Subcutaneous abdominal adipose tissue (tissue), 5 donors: ENCODE data around the gene CNTNAP5.

Source experiments
- H3K27ac ChIP-seq: one replicate; pipeline ENCODE4 v1.7.0; 2013; ENCODE audit warnings: low read depth, mild to moderate bottlenecking, inconsistent platforms, low read length, moderate library complexity
- H3K27me3 ChIP-seq, 5 donors: one replicate each; pipeline ENCODE4 v1.7.0; 2013; ENCODE audit warnings: low read length in 5 of 5, inconsistent platforms in 1 of 5; ENCODE audit not compliant: control insufficient read depth in 5 of 5, insufficient read depth in 4 of 5
- H3K36me3 ChIP-seq, 5 donors: one replicate each; pipeline ENCODE4 v1.7.0; 2013; ENCODE audit warnings: low read length in 5 of 5; ENCODE audit not compliant: control insufficient read depth in 5 of 5, insufficient read depth in 5 of 5
- H3K4me1 ChIP-seq, 5 donors: one replicate each; pipeline ENCODE4 v1.7.0; 2013; ENCODE audit warnings: low read length in 5 of 5, mild to moderate bottlenecking in 3 of 5, moderate library complexity in 1 of 5; ENCODE audit not compliant: control insufficient read depth in 5 of 5, insufficient read depth in 5 of 5
- H3K4me3 ChIP-seq, 5 donors: one replicate each; pipeline ENCODE4 v1.7.0; 2013; ENCODE audit warnings: low read length in 5 of 5, low read depth in 1 of 5
- H3K9ac ChIP-seq, 5 donors: one replicate each; pipeline ENCODE4 v1.7.0; 2013; ENCODE audit warnings: low read length in 5 of 5, mild to moderate bottlenecking in 4 of 5, moderate library complexity in 3 of 5
- H3K9me3 ChIP-seq, 5 donors: one replicate each; pipeline ENCODE4 v1.7.0; 2013; ENCODE audit warnings: low read length in 5 of 5; ENCODE audit not compliant: control insufficient read depth in 5 of 5
- donor health status: healthy.
- donor health status: healthy.
- donor health status: healthy.
- donor health status: healthy.
- donor health status: healthy.

The CNTNAP5 gene

GRCh38 chr2:124838406-124838805, 813.3 kb downstream of the CNTNAP5 start:
- Histone ChIP-seq H3K27me3 (no peaks in the 10 kb centered on the region), H3K9ac (no peak overlapping the region), H3K36me3 (no peaks in the 10 kb centered on the region), H3K4me3 (no peak overlapping the region), H3K9me3 (peaks cover 0 to 4% (median 0%) of the 10 kb centered on the region in 5 donors), H3K4me1 (no peaks in the 10 kb centered on the region), H3K27ac (no peak overlapping the region)

- Histone ChIP-seq H3K27ac (no peak overlapping the region), H3K27me3 (no peaks in the 10 kb centered on the region), H3K9me3 (no peaks in the 10 kb centered on the region), H3K4me1 (peaks cover 0 to 4% (median 0%) of the 10 kb centered on the region in 5 donors), H3K36me3 (no peaks in the 10 kb centered on the region), H3K4me3 (no peak overlapping the region), H3K9ac (no peak overlapping the region)
Observed at GRCh38 chr2:124867247-124867646, 842.2 kb downstream of the CNTNAP5 start.

- Histone ChIP-seq H3K4me3 (no peak overlapping the region), H3K9ac (no peak overlapping the region), H3K4me1 (no peaks in the 10 kb centered on the region), H3K27me3 (no peaks in the 10 kb centered on the region), H3K27ac (no peak overlapping the region), H3K36me3 (no peaks in the 10 kb centered on the region), H3K9me3 (no peaks in the 10 kb centered on the region)
Observed at GRCh38 chr2:124874219-124874618, 849.1 kb downstream of the CNTNAP5 start.

- no peak overlapping the region for H3K9ac ChIP-seq
- no peaks in the 10 kb centered on the region for H3K36me3 ChIP-seq
- H3K4me1 ChIP-seq, result no peaks in the 10 kb centered on the region
- H3K4me3 ChIP-seq, result no peak overlapping the region
- no peaks in the 10 kb centered on the region for H3K9me3 ChIP-seq
- H3K27me3 ChIP-seq, result no peaks in the 10 kb centered on the region
- no peak overlapping the region for H3K27ac ChIP-seq
Observed at GRCh38 chr2:124874676-124875075, 849.6 kb downstream of the CNTNAP5 start.

GRCh38 chr2:124875627-124876244, 850.6 kb downstream of the CNTNAP5 start:
- no peak overlapping the region for H3K27ac ChIP-seq
- no peak overlapping the region for H3K9ac ChIP-seq
- H3K36me3 ChIP-seq, result no peaks in the 10 kb centered on the region
- no peaks in the 10 kb centered on the region for H3K27me3 ChIP-seq
- no peak overlapping the region for H3K4me3 ChIP-seq
- H3K4me1 ChIP-seq, result no peaks in the 10 kb centered on the region
- no peaks in the 10 kb centered on the region for H3K9me3 ChIP-seq

- H3K4me3 ChIP-seq, result no peak overlapping the region
- H3K27me3 ChIP-seq, result no peaks in the 10 kb centered on the region
- no peaks in the 10 kb centered on the region for H3K4me1 ChIP-seq
- no peaks in the 10 kb centered on the region for H3K9me3 ChIP-seq
- H3K9ac ChIP-seq, result no peak overlapping the region
- no peaks in the 10 kb centered on the region for H3K36me3 ChIP-seq
- no peak overlapping the region for H3K27ac ChIP-seq
Observed at GRCh38 chr2:124877141-124877577, 852.1 kb downstream of the CNTNAP5 start.

- Histone ChIP-seq H3K27me3 (no peaks in the 10 kb centered on the region), H3K9ac (no peak overlapping the region), H3K36me3 (no peaks in the 10 kb centered on the region), H3K4me3 (no peak overlapping the region), H3K4me1 (no peaks in the 10 kb centered on the region), H3K27ac (no peak overlapping the region), H3K9me3 (peaks cover 0 to 6% (median 0%) of the 10 kb centered on the region in 5 donors)
Observed at GRCh38 chr2:124879640-124880039, 854.6 kb downstream of the CNTNAP5 start.

- H3K27ac ChIP-seq, result no peak overlapping the region
- no peaks in the 10 kb centered on the region for H3K4me1 ChIP-seq
- H3K9ac ChIP-seq, result no peak overlapping the region
- no peaks in the 10 kb centered on the region for H3K36me3 ChIP-seq
- H3K9me3 ChIP-seq, result peaks cover 0 to 10% (median 0%) of the 10 kb centered on the region in 5 donors
- H3K4me3 ChIP-seq, result no peak overlapping the region
- H3K27me3 ChIP-seq, result no peaks in the 10 kb centered on the region
Observed at GRCh38 chr2:124880995-124881394, 855.9 kb downstream of the CNTNAP5 start.

- H3K9ac ChIP-seq, result no peak overlapping the region
- H3K27me3 ChIP-seq, result no peaks in the 10 kb centered on the region
- H3K4me1 ChIP-seq, result no peaks in the 10 kb centered on the region
- no peaks in the 10 kb centered on the region for H3K36me3 ChIP-seq
- H3K4me3 ChIP-seq, result no peak overlapping the region
- H3K27ac ChIP-seq, result no peak overlapping the region
- H3K9me3 ChIP-seq, result peaks cover 0 to 10% (median 0%) of the 10 kb centered on the region in 5 donors
Observed at GRCh38 chr2:124882423-124882822, 857.3 kb downstream of the CNTNAP5 start.

- H3K9me3 ChIP-seq, result peaks cover 0 to 10% (median 0%) of the 10 kb centered on the region in 5 donors
- no peak overlapping the region for H3K9ac ChIP-seq
- no peak overlapping the region for H3K27ac ChIP-seq
- no peaks in the 10 kb centered on the region for H3K36me3 ChIP-seq
- H3K4me3 ChIP-seq, result no peak overlapping the region
- H3K4me1 ChIP-seq, result no peaks in the 10 kb centered on the region
- no peaks in the 10 kb centered on the region for H3K27me3 ChIP-seq
Observed at GRCh38 chr2:124883595-124883994, 858.5 kb downstream of the CNTNAP5 start.
